Left kidney (tissue), 2 donors: ENCODE results near the gene ATAD3A. TPM values are rescaled to one million over a fixed set of nuclear protein-coding genes. Genes with fewer than 3 reads are reported as not detected.

Experiments used
- DNase-seq: peaks from one replicate; pipeline ENCODE4 v3.0.0-alpha.2; 2013
- polyA plus RNA-seq: library from polyadenylated mRNA; unstranded; fragments of 120-200 nt; gene quantifications from one replicate; pipeline ENCODE4 v1.2.1, GENCODE V29; 2013; ENCODE audit not compliant: insufficient read length

ATAD3A gene
- polyA plus RNA-seq, 1 donor = 21.5 TPM

- DNase-seq = no peak
Observed at GRCh38 chr1:1582585-1583346, 70.8 kb downstream of the ATAD3A start.

- DNase-seq = no peak
Observed at GRCh38 chr1:1583347-1584010, 71.5 kb downstream of the ATAD3A start.

Other genes starting within 250 kb of the ATAD3A start
- gene UBE2J2, start 238.3 kb upstream of the ATAD3A start, polyA plus RNA-seq = 55.7 TPM
- gene SCNN1D, start 231.7 kb upstream of the ATAD3A start, polyA plus RNA-seq = 4.9 TPM
- gene ACAP3, start 204.2 kb upstream of the ATAD3A start, polyA plus RNA-seq = 25.2 TPM
- gene PUSL1, start 203.6 kb upstream of the ATAD3A start, polyA plus RNA-seq = 6.9 TPM
- 119 TPM for gene INTS11, start 187.5 kb upstream of the ATAD3A start, polyA plus RNA-seq
- gene CPTP, start 187.4 kb upstream of the ATAD3A start, polyA plus RNA-seq = 10.8 TPM
- 0.37 TPM for gene TAS1R3, start 180.9 kb upstream of the ATAD3A start, polyA plus RNA-seq
- 22.0 TPM for gene DVL1, start 162.7 kb upstream of the ATAD3A start, polyA plus RNA-seq
- 147 TPM for gene MXRA8, start 153.6 kb upstream of the ATAD3A start, polyA plus RNA-seq
- gene AURKAIP1, start 137.0 kb upstream of the ATAD3A start, polyA plus RNA-seq = 50.6 TPM
- 353 TPM for gene CCNL2, start 112.8 kb upstream of the ATAD3A start, polyA plus RNA-seq
- gene MRPL20, start 104.9 kb upstream of the ATAD3A start, polyA plus RNA-seq = 111 TPM
- 8.5 TPM for gene ANKRD65, start 90.9 kb upstream of the ATAD3A start, polyA plus RNA-seq
- 36.0 TPM for gene VWA1, start 76.5 kb upstream of the ATAD3A start, polyA plus RNA-seq
- 1.7 TPM for gene ATAD3C, start 62.5 kb upstream of the ATAD3A start, polyA plus RNA-seq
- 19.5 TPM for gene ATAD3B, start 40.4 kb upstream of the ATAD3A start, polyA plus RNA-seq
- gene TMEM240, start 28.5 kb downstream of the ATAD3A start, polyA plus RNA-seq = 3.7 TPM
- 82.2 TPM for gene SSU72, start 62.7 kb downstream of the ATAD3A start, polyA plus RNA-seq
- 2.4 TPM for gene FNDC10, start 88.0 kb downstream of the ATAD3A start, polyA plus RNA-seq
- 34.7 TPM for gene MIB2, start 103.3 kb downstream of the ATAD3A start, polyA plus RNA-seq
- gene MMP23B, start 120.0 kb downstream of the ATAD3A start, polyA plus RNA-seq = 14.9 TPM
- 44.5 TPM for gene CDK11B, start 146.8 kb downstream of the ATAD3A start, polyA plus RNA-seq
- gene SLC35E2B, start 180.6 kb downstream of the ATAD3A start, polyA plus RNA-seq = 87.3 TPM
- 33.9 TPM for gene CDK11A, start 212.2 kb downstream of the ATAD3A start, polyA plus RNA-seq